Measurements from ENCODE around the gene TSPEAR. TPM values are rescaled to one million over a fixed set of nuclear protein-coding genes. Genes with fewer than 3 reads are reported as not detected.

TSPEAR gene
- total RNA-seq, 1 donor = not detected

DNA sequence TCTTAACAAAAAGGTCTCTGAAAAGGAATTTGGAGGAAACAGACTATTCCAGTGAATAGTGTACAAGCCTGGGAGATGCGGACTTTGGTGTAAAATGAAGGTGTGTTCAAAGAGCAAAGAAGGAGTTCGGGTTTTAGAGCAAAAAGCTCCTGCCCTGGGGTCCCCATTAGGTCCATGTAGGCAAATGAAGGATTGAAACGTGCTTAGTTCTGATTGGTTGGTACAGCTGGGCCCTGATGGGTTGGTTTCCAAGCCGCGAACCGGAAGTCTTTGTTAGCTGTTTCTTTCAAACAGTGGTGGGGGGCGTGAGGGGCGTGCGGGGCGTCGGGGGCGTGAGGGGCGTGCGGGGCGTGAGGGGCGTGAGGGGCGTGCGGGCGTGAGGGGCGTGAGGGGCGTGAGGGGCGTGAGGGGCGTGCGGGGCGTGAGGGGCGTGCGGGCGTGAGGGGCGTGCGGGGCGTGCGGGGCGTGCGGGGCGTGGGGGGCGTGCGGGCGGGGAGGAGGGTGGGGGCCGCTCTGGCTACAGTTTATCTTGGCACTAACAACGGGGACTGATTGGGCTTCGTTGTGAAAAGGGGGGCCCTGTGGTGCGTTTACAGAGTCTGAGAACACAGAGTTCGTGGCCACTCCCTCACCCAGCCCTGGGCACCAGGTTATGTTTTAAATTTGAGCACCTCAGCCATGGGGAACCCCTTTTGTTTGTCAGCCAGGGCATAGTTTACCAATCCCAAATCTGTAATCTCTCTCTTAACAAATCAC lies 226.7 kb downstream of the TSPEAR start:
- no peaks in the 10 kb centered on the region for H4K20me1 ChIP-seq (ENCODE audit: insufficient read depth, low read length)
- no peak overlapping the region for H3K4me3 ChIP-seq (ENCODE audit: insufficient read depth, low read length)
- peak; percentile 74 for DNase-seq (ENCODE audit: insufficient read length, low spot score, missing footprints)
- H3K79me2 ChIP-seq (ENCODE audit: insufficient read depth, low read length) = no peaks in the 10 kb centered on the region
- H3K4me2 ChIP-seq (ENCODE audit: insufficient read depth, low read length) = no peak overlapping the region
- no peak overlapping the region for H2AFZ ChIP-seq (ENCODE audit: low read length)
- H3K9me3 ChIP-seq (ENCODE audit: low read depth, low read length) = no peaks in the 10 kb centered on the region
- H3K27ac ChIP-seq (ENCODE audit: low read depth, low read length) = no peak overlapping the region
- peaks cover 13% of the 10 kb centered on the region for H3K27me3 ChIP-seq (ENCODE audit: insufficient read depth, low read length)
- TF ChIP-seq, protein P1, sequence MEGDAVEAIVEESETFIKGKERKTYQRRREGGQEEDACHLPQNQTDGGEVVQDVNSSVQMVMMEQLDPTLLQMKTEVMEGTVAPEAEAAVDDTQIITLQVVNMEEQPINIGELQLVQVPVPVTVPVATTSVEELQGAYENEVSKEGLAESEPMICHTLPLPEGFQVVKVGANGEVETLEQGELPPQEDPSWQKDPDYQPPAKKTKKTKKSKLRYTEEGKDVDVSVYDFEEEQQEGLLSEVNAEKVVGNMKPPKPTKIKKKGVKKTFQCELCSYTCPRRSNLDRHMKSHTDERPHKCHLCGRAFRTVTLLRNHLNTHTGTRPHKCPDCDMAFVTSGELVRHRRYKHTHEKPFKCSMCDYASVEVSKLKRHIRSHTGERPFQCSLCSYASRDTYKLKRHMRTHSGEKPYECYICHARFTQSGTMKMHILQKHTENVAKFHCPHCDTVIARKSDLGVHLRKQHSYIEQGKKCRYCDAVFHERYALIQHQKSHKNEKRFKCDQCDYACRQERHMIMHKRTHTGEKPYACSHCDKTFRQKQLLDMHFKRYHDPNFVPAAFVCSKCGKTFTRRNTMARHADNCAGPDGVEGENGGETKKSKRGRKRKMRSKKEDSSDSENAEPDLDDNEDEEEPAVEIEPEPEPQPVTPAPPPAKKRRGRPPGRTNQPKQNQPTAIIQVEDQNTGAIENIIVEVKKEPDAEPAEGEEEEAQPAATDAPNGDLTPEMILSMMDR (IDR thresholded peaks at IDR 0.05; ENCODE audit: extremely low read depth, low read depth, low read length) = no peak
- no peaks in the 10 kb centered on the region for H3K4me1 ChIP-seq (ENCODE audit: insufficient read depth, low read length)
- no peaks in the 10 kb centered on the region for H3K36me3 ChIP-seq (ENCODE audit: insufficient read depth, low read length)

DNA sequence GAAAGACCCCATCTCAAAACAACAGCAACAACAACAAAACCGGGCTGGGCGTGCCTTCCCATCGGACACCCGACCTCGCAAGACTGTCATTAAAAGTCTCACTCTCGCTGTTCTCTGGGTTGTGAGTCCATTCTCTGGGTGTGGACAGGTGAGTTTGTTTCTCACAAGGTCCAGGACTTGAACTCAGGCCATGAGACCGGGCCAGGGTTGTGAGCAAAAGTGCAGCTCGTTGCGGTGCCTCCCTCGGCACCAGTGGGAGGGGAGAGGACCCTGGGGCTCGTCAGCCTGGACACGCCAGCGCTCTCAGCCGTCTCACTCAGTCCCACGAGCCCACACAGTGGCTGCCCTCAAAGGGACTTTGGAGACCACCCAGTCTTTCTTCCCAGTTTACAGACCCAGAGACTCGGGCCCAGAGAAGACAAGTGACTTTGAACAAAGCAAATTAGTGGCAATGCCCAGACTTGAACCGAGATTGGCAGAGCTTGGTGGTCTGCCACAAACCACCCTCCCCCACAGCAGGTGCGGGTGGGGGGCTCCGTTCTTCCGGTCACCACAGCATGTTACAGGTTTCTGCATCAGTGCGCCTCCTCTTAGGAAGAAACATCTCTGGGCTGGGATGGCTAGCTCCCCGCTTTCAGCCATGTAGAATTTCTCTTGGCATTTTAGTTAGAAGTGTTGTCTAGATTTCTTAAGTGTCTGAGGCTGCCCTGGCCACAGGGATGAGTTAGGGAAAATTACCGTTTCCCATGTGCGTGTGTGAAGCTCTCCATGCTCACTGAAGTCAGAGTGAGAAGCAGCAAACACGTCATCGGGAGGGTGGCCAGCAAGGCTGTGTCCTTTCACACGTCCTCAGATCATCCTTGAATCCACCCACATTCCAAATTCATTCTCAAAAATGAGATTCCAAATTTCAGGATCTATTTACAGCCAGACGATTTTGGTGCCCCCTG lies 227.8 kb downstream of the TSPEAR start:
- TF ChIP-seq, protein P1 (IDR thresholded peaks at IDR 0.05; ENCODE audit: extremely low read depth, low read depth, low read length) = no peak
- H3K27ac ChIP-seq (ENCODE audit: low read depth, low read length) = no peak overlapping the region
- no peaks in the 10 kb centered on the region for H3K36me3 ChIP-seq (ENCODE audit: insufficient read depth, low read length)
- H3K4me2 ChIP-seq (ENCODE audit: insufficient read depth, low read length) = no peak overlapping the region
- peaks cover 13% of the 10 kb centered on the region for H3K27me3 ChIP-seq (ENCODE audit: insufficient read depth, low read length)
- H2AFZ ChIP-seq (ENCODE audit: low read length) = no peak overlapping the region
- H4K20me1 ChIP-seq (ENCODE audit: insufficient read depth, low read length) = no peaks in the 10 kb centered on the region
- no peaks in the 10 kb centered on the region for H3K79me2 ChIP-seq (ENCODE audit: insufficient read depth, low read length)
- no peaks in the 10 kb centered on the region for H3K9me3 ChIP-seq (ENCODE audit: low read depth, low read length)
- H3K4me1 ChIP-seq (ENCODE audit: insufficient read depth, low read length) = no peaks in the 10 kb centered on the region
- no peak overlapping the region for H3K4me3 ChIP-seq (ENCODE audit: insufficient read depth, low read length)
- DNase-seq (ENCODE audit: insufficient read length, low spot score, missing footprints) = peak; percentile 75

DNA sequence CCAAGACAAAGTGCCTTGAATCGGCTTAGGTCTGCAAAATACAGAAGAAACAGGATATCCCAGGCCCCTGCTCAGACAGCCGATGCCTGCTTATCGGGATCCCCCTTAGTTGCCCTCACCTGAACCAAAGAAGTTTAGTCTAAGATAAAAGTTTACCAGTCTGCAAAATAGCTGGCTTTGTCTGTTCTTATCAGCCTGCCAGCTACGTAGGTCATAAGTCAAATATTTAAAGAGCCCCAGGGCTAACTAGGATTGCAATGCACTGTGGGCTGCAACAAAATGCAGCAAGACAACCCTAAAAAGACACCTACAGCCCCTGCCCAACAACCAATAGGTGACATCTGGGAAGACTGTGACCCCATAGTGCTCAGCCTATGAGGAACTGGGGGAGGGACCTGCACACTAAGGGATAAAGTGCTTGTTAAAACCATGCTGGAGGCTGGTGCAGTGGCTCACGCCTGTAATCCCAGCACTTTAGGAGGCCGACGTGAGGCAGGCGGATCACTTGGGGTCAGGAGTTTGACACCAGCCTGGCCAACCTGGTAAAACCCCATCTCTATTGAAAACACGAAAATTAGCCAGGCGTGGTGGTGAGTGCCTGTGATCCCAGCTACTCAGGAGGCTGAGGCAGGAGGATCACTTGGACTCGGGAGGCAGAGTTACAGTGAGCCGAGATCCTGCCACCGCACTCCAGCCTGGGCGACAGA lies 228.6 kb downstream of the TSPEAR start:
- TF ChIP-seq, protein P1 (IDR thresholded peaks at IDR 0.05; ENCODE audit: extremely low read depth, low read depth, low read length) = no peak
- Histone ChIP-seq H3K4me3 (ENCODE audit: insufficient read depth, low read length) (no peak overlapping the region), H3K79me2 (ENCODE audit: insufficient read depth, low read length) (no peaks in the 10 kb centered on the region)

More for the DNA sequence above, 228.6 kb downstream of the TSPEAR start:
- no peaks in the 10 kb centered on the region for H4K20me1 ChIP-seq (ENCODE audit: insufficient read depth, low read length)
- no peak overlapping the region for H3K27ac ChIP-seq (ENCODE audit: low read depth, low read length)
- no peak for DNase-seq (ENCODE audit: insufficient read length, low spot score, missing footprints)
- H3K36me3 ChIP-seq (ENCODE audit: insufficient read depth, low read length) = no peaks in the 10 kb centered on the region
- no peaks in the 10 kb centered on the region for H3K4me1 ChIP-seq (ENCODE audit: insufficient read depth, low read length)
- H2AFZ ChIP-seq (ENCODE audit: low read length) = no peak overlapping the region
- H3K4me2 ChIP-seq (ENCODE audit: insufficient read depth, low read length) = no peak overlapping the region
- peaks cover 13% of the 10 kb centered on the region for H3K27me3 ChIP-seq (ENCODE audit: insufficient read depth, low read length)
- no peaks in the 10 kb centered on the region for H3K9me3 ChIP-seq (ENCODE audit: low read depth, low read length)

Measured in osteoblast (primary cell).